IgD-negative memory B cell (primary cell): ENCODE measurements around the gene NAA20. TPM values are rescaled to one million over a fixed set of nuclear protein-coding genes. Genes with fewer than 3 reads are reported as not detected.
A peak's percentile ranks its signal among the peaks of the same experiment; 100 is the strongest.

ENCODE experiments used
- H3K27ac Mint-ChIP-seq, 3 donors: one replicate each; pipeline ENCODE4 v1.8.0; 2020 to 2022; ENCODE audit warnings: mild to moderate bottlenecking in 3 of 3, mixed read lengths in 3 of 3, moderate library complexity in 1 of 3
- H3K27me3 Mint-ChIP-seq: one replicate; pipeline ENCODE4 v1.8.0; 2021; ENCODE audit warnings: mixed read lengths
- H3K36me3 Mint-ChIP-seq: one replicate; pipeline ENCODE4 v1.8.0; 2020; ENCODE audit warnings: mild to moderate bottlenecking, mixed read lengths
- H3K4me1 Mint-ChIP-seq, 3 donors: one replicate each; pipeline ENCODE4 v1.8.0; 2020 to 2022; ENCODE audit warnings: mixed read lengths in 3 of 3, mild to moderate bottlenecking in 1 of 3
- H3K4me3 Mint-ChIP-seq, 4 donors: one replicate each; pipeline ENCODE4 v1.8.0; 2020 to 2022; ENCODE audit warnings: mild to moderate bottlenecking in 4 of 4, mixed read lengths in 4 of 4, moderate library complexity in 3 of 4
- H3K9me3 Mint-ChIP-seq, 3 donors: one replicate each; pipeline ENCODE4 v1.8.0; 2020 to 2021; ENCODE audit warnings: mixed read lengths in 3 of 3, mild to moderate bottlenecking in 1 of 3
- polyA plus RNA-seq: library from polyadenylated mRNA; unstranded; fragments of 300-500 nt; fragmentation: Illumina TruSeq; gene quantifications from one replicate; pipeline ENCODE4 v1.2.3, GENCODE V29; 2021

Gene NAA20, protein sequence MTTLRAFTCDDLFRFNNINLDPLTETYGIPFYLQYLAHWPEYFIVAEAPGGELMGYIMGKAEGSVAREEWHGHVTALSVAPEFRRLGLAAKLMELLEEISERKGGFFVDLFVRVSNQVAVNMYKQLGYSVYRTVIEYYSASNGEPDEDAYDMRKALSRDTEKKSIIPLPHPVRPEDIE
- 51.6 TPM for polyA plus RNA-seq

DNA sequence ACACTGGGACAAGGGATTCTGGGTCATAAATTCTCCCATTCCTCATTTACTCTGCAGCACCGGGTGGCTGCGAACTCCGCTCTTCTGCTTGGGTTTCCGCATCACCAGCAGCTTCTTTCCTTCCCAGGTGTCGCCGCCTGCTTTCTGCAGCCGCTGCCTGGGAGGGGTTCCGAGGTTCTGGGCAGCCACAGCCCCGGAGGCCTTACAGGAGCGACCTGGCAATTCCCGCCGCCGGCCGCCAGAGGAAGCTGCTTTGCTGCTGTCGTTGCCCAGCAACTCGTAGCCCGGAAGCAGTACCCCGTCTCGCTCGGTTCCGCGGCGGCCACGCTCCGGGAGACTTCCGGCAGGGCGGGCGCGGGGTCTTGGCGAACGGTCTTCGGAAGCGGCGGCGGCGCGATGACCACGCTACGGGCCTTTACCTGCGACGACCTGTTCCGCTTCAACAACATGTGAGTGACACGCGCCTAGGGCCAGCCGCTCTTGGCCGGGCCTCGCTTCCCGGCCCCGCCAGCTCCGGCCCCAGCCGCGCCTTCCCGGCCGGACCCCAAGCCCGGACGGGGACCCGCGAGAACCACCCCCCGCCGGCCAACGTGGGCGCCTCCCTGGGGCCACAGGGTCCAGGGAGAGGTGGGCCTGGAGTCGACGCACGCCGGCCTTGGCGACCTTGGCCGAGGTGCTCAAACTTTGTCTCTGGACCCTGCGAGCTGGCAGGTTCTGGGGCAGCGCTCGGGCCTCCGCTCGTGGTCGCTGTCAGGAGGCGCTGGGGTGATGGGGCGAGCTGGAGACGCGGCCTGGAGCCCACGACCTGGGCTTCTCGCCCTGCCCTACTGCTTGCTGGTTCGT, at the start of gene NAA20:
Gene NAA20, plus strand, starts transcription at position 362 of the 843 bp plus-strand sequence. Its CDS starts 35 bp downstream, at position 397.
- Mint-ChIP-seq H3K27me3 (no peaks in the 10 kb centered on the region), H3K9me3 (no peaks in the 10 kb centered on the region), H3K4me1 (peaks cover 22 to 37% (median 32%) of the 10 kb centered on the region in 3 donors), H3K27ac (peak within 1 kb of the TSS; percentile 77 to 94 (median 93)), H3K36me3 (no peaks in the 10 kb centered on the region), H3K4me3 (peak within 1 kb of the TSS; percentile 91 to 97 (median 94))

DNA sequence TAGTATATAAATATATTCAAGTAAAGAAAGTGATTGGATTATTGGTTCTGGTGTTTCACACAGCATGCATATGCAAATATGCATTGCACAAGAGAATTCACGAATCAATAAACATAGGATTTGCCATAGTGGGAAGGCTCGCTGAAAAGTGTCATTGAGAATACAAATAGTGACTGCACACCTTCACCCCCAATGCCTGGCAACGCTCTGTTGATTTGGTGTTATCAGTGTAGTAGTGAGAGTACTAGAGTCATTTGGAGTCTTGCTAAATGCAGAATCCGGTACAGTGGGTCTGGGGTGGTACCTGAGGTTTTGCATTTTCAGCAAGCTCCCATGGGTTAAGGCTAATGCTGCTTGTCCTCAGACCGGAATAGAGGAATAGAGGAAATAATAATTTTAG, 49.7 kb upstream of the NAA20 start:
- peaks cover 7 to 13% (median 8%) of the 10 kb centered on the region in 3 donors for H3K4me1 Mint-ChIP-seq
- no peak overlapping the region for H3K27ac Mint-ChIP-seq
- H3K27me3 Mint-ChIP-seq = no peaks in the 10 kb centered on the region
- peaks cover 0 to 4% (median 2%) of the 10 kb centered on the region in 3 donors for H3K9me3 Mint-ChIP-seq
- no peak overlapping the region for H3K4me3 Mint-ChIP-seq
- no peaks in the 10 kb centered on the region for H3K36me3 Mint-ChIP-seq

DNA sequence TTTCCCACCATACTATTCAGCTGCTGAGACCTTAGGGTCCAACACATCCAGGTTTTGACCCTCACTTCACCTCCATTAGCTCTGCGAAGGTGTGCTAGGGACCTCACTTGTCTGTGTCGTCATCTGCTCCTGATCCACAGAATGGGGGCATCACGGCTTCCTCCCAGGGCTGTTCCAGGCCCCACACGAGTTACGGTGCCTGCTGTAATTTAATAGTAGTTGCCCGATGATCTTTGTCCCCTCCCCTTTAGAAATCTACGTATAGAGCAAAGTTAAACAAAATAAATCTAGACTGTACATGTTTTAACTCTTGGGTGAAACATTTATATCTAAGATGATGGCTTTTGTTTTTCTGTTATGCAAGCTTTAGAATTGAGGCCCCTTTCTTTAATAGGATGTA, 49.1 kb upstream of the NAA20 start:
- H3K9me3 Mint-ChIP-seq = peaks cover 0 to 4% (median 2%) of the 10 kb centered on the region in 3 donors
- H3K27ac Mint-ChIP-seq = no peak overlapping the region
- no peak overlapping the region for H3K4me3 Mint-ChIP-seq
- H3K27me3 Mint-ChIP-seq = no peaks in the 10 kb centered on the region
- no peaks in the 10 kb centered on the region for H3K36me3 Mint-ChIP-seq
- H3K4me1 Mint-ChIP-seq = peaks cover 7 to 13% (median 8%) of the 10 kb centered on the region in 3 donors

DNA sequence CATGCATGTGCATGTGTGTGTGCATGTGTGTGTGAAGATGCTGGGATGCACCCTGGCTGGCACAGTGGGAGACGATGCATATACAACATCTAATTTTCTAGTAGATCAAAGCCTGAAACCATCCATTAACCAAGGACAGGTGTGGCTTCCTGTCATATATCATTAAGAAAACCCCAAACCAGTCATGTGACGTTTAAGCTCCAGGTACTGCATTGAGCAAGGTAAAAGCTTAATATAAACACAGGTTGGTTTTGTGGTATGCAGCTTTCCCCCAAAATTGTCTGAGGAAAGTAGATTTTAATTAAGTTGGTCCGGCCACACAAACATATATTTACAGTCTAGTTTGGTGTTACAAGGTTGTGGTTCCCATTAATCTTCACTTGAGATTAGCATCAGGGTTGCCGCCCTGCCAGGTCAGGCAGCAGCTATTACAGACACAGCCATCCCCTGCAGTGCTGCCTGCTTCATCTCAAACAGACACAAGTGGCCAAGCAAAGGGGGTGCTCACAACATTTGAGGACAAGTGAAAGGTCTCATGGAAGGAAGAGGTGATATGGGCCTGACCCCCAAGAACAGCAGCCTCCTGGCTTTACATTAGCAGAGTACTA, 48.6 kb upstream of the NAA20 start:
- Mint-ChIP-seq H3K36me3 (no peaks in the 10 kb centered on the region), H3K27me3 (no peaks in the 10 kb centered on the region), H3K4me1 (peaks cover 7 to 13% (median 8%) of the 10 kb centered on the region in 3 donors), H3K4me3 (no peak overlapping the region), H3K9me3 (peaks cover 0 to 4% (median 2%) of the 10 kb centered on the region in 3 donors), H3K27ac (no peak overlapping the region)

DNA sequence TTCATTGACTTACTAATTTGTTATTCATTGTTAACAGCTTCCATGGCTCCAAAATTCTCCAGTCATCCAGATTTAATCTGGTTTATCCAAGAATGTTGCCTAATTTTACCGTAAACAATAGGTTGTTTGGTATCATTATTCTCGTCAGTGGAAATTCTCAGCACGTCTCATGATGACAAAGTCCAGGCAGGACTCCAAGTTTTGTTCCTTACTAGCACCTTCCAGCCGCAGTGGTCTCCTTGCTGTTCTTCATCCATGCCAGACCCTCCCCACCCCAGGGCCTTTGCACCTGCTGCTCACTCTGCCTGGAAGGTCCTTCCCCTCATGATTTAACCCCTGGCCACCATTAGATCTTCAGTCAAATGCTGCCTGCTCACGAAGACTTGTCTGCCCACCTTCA, 48.1 kb upstream of the NAA20 start:
- H3K27ac Mint-ChIP-seq = peak overlapping the region in 1 of 3 donors; percentile 29
- peaks cover 7 to 13% (median 8%) of the 10 kb centered on the region in 3 donors for H3K4me1 Mint-ChIP-seq
- H3K9me3 Mint-ChIP-seq = peaks cover 0 to 4% (median 2%) of the 10 kb centered on the region in 3 donors
- H3K36me3 Mint-ChIP-seq = no peaks in the 10 kb centered on the region
- H3K4me3 Mint-ChIP-seq = no peak overlapping the region
- H3K27me3 Mint-ChIP-seq = peaks cover 2% of the 10 kb centered on the region

DNA sequence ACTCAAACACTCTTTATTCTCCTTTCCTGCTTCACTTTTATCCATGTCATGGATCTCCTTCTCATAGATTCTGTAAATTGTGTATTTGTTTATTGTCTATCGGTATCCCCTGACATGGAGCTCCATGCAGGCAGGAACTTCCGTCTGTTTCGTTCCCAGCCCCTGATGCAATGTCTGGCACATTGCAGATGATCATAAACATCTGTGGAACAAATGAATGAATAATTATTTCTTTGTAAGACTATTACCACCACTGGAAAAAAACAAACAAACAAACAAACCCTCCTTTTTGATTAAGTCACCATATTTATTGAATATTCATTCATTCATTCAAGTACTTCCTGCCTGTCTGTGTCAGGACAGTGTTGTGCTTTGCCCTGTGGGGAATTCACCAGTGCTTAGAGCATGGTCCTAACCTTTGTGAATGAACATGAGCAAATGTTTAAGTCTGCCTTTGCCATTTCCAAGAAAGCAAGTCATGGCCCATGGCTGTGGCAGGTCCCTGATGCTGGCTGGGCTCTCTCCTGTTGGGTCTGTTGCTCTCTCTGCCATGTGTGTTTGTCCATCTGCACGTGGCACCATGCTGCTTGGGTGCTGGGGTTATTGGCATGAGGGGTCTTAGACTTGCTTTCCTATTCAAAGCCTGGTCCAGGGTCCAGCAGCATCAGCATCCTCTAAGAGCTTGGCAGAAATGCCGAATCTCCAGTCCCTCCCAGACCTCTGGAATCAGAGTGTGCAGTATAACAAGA, 47.5 kb upstream of the NAA20 start:
- peaks cover 0 to 4% (median 2%) of the 10 kb centered on the region in 3 donors for H3K9me3 Mint-ChIP-seq
- H3K27me3 Mint-ChIP-seq = peaks cover 2% of the 10 kb centered on the region
- peak overlapping the region in 1 of 3 donors; percentile 54 for H3K27ac Mint-ChIP-seq
- H3K4me3 Mint-ChIP-seq = no peak overlapping the region
- no peaks in the 10 kb centered on the region for H3K36me3 Mint-ChIP-seq
- H3K4me1 Mint-ChIP-seq = peaks cover 7 to 13% (median 8%) of the 10 kb centered on the region in 3 donors

DNA sequence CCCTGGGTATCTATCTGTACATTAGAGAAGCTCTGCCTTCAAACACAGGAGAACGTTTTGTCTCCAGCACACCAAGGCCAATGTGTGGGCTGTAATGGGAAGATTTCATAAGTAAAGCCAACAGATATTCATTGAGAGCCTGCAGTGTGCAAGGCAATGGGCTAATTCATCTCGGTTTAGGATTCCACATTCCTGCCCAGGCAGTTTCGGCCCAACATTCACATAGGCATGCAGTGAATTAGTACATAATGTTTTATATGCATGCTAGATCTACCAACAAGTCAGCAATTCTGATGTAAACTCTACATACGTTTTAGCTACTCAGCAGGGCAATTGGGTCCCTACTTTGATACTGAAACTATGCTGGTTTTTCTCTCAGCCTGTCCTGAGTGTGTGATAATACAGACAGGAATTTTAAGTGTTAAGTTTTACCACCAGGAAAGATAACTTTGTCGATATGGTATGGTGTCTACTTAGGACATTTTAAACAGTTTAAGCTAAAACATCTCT, 46.9 kb upstream of the NAA20 start:
- H3K36me3 Mint-ChIP-seq = no peaks in the 10 kb centered on the region
- peaks cover 7 to 13% (median 8%) of the 10 kb centered on the region in 3 donors for H3K4me1 Mint-ChIP-seq
- peaks cover 2% of the 10 kb centered on the region for H3K27me3 Mint-ChIP-seq
- H3K4me3 Mint-ChIP-seq = no peak overlapping the region
- peak overlapping the region in 1 of 3 donors; percentile 54 for H3K27ac Mint-ChIP-seq
- H3K9me3 Mint-ChIP-seq = peaks cover 0 to 4% (median 2%) of the 10 kb centered on the region in 3 donors

DNA sequence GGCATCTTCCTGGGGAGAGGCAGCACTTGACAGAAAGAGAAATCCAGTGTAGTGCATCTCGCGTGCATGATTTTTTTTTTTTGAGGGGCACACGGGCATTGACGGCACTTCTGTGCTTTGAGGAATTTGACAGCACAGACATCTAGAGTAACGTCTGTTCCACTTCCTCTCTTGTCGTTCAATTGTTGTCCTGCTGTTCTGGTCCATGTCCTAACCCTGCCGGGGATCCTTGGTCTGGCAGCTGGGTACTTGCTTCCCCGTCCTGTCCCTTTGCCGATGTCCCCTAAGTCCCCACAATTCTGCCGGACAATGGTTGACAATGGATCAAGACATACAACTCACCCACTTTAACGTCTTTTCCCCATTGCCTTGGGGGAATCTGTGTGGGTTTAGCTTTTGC, 46.0 kb upstream of the NAA20 start:
- H3K4me3 Mint-ChIP-seq = no peak overlapping the region
- peaks cover 2% of the 10 kb centered on the region for H3K27me3 Mint-ChIP-seq
- H3K27ac Mint-ChIP-seq = no peak overlapping the region
- no peaks in the 10 kb centered on the region for H3K36me3 Mint-ChIP-seq
- peaks cover 0 to 4% (median 2%) of the 10 kb centered on the region in 3 donors for H3K9me3 Mint-ChIP-seq
- peaks cover 7 to 13% (median 8%) of the 10 kb centered on the region in 3 donors for H3K4me1 Mint-ChIP-seq

DNA sequence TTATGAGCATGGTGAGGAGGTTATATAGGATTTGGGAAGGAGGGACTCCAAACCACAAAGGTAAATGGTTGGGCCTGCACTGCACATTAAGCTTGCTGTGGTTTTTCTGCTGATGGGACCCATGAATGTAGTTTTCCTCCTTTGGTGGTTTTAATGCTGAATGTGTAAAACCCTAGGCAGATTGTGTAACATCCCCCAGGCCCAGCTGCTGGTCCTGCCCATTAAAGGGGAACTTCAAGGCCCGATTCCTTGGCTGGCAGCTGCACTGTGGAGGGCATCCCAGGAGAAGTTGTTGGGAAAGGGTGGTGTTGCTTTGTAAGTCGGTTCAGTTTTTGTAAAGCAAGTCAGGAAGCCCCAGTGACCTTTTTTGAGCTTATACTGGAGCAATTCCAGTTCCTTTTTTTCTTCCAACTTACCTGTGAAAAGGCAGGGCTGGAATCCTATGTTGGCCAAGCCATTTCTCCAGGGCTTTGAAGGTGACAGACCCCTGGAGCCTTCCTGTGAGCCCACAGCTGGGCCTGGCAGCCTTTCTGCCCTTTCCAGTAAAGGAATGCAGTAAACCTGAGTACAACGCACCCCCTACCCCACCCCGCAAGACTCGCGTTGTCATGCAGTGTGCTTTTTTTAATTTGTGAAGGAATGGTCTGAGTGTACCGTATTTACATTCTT, 43.1 kb upstream of the NAA20 start:
- no peak overlapping the region for H3K27ac Mint-ChIP-seq
- H3K27me3 Mint-ChIP-seq = peaks cover 3% of the 10 kb centered on the region
- peaks cover 0 to 6% (median 4%) of the 10 kb centered on the region in 3 donors for H3K9me3 Mint-ChIP-seq
- H3K36me3 Mint-ChIP-seq = no peaks in the 10 kb centered on the region
- H3K4me3 Mint-ChIP-seq = no peak overlapping the region
- H3K4me1 Mint-ChIP-seq = peaks cover 0 to 4% (median 0%) of the 10 kb centered on the region in 3 donors

DNA sequence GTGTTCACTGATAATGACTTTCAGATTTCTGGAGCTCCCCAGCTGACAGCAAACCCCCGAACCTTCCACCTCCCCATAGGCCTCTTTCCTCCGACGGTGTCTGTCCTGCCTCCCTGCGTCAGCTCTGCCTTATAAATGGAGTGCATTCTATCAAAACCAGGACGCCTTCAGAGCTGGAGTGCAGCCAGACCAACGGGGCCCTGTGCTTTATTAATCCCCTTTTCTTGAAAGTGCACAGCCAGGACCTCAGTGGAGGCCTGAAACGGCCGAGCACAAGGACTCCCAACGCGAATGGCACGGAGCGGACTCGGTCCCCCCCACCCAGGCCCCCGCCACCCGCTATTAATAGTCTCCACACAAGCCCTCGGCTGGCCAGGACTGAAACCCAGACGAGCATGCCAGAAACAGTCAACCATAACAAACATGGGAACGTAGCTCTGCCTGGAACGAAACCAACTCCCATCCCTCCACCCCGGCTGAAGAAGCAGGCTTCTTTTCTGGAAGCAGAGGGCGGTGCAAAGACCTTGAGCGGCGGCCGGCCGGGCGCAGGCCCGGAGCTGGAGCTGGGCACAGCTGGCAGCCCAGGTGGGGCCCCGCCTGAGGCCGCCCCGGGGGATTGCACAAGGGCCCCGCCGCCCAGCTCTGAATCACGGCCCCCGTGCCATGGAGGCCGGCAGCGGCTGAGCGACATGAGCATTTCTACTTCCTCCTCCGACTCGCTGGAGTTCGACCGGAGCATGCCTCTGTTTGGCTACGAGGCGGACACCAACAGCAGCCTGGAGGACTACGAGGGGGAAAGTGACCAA, 42.3 kb upstream of the NAA20 start:
- H3K9me3 Mint-ChIP-seq = peaks cover 0 to 4% (median 0%) of the 10 kb centered on the region in 3 donors
- no peak overlapping the region for H3K27ac Mint-ChIP-seq
- peaks cover 0 to 2% (median 0%) of the 10 kb centered on the region in 3 donors for H3K4me1 Mint-ChIP-seq
- no peak overlapping the region for H3K4me3 Mint-ChIP-seq
- no peaks in the 10 kb centered on the region for H3K36me3 Mint-ChIP-seq
- H3K27me3 Mint-ChIP-seq = peaks cover 3% of the 10 kb centered on the region

DNA sequence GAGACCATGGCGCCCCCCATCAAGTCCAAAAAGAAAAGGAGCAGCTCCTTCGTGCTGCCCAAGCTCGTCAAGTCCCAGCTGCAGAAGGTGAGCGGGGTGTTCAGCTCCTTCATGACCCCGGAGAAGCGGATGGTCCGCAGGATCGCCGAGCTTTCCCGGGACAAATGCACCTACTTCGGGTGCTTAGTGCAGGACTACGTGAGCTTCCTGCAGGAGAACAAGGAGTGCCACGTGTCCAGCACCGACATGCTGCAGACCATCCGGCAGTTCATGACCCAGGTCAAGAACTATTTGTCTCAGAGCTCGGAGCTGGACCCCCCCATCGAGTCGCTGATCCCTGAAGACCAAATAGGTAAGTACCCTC, 41.7 kb upstream of the NAA20 start:
- Mint-ChIP-seq H3K27ac (no peak overlapping the region), H3K9me3 (peaks cover 0 to 4% (median 0%) of the 10 kb centered on the region in 3 donors), H3K4me3 (no peak overlapping the region), H3K27me3 (peaks cover 3% of the 10 kb centered on the region), H3K4me1 (peaks cover 0 to 2% (median 0%) of the 10 kb centered on the region in 3 donors), H3K36me3 (no peaks in the 10 kb centered on the region)

DNA sequence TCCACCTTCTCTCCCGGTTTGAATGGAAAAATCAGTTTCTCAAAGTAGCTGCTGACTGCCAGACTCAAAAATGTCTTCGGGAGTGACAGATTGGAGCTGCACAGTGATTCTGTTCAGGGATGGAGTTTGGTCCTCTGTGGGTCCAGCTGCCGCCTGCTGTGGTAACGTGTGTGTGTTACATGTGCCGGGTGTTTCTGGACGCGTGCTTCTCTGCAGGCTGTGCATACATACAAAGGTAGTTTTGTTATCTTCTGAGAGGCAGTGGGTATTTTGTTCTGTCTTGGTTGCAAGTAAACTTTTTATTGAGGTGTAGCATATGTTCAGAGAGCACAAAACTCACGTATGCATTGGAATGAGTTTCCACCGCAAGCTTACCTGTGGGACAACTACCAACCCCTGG, 41.3 kb upstream of the NAA20 start:
- Mint-ChIP-seq H3K4me3 (no peak overlapping the region), H3K36me3 (no peaks in the 10 kb centered on the region), H3K27me3 (peaks cover 3% of the 10 kb centered on the region), H3K4me1 (peaks cover 0 to 2% (median 0%) of the 10 kb centered on the region in 3 donors), H3K27ac (peak overlapping the region in 1 of 3 donors; percentile 16), H3K9me3 (peaks cover 0 to 4% (median 0%) of the 10 kb centered on the region in 3 donors)

DNA sequence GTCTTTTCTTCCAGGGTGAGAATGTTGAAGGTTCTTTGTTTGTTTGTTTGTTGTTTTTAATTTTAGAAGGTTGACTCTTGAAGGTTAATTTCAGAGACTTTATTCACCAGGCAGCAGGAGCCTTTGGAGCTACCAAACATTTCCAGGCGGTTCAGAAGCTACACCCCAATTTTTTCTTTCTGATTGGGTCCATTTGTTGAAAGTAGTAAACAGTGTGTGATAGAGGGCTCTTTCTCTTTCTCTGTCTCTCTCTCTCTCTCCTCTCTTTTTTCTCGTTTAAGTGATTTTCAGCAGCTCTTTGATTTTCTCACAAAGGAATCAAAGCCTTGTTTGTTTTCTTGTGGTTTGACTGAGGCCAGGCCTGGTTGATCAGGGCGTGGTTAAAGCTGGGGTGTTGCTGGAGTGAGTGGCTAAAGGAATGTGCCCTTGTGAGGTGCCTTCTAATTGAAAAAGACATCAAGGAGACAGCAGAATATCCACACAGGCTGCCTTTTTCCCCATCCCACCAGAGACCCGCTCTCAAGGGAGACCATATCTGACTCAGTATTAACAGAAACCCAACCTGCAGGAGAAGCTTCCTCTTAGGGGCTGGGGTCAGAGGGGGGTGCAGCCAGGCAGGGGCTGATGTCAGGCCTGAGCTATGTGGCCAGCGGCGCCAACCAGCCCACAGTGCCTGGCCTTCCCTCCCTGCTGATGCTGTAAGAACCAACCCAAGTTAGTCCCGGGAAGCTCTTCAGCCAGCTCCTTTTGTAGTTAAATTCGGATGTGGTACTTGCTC, 40.4 kb upstream of the NAA20 start:
- Mint-ChIP-seq H3K4me1 (peaks cover 0 to 2% (median 0%) of the 10 kb centered on the region in 3 donors), H3K9me3 (peaks cover 0 to 4% (median 0%) of the 10 kb centered on the region in 3 donors), H3K36me3 (no peaks in the 10 kb centered on the region), H3K27ac (no peak overlapping the region), H3K4me3 (no peak overlapping the region), H3K27me3 (peaks cover 3% of the 10 kb centered on the region)
